Urinary bladder (tissue), 4 donors: ENCODE data around the gene AMMECR1. TPM values are rescaled to one million over a fixed set of nuclear protein-coding genes. Genes with fewer than 3 reads are reported as not detected.

Source experiments
- DNase-seq: peaks from one replicate; pipeline ENCODE4 v3.0.0-alpha.2; 2015; ENCODE audit errors: extremely low spot score
- H3K27ac ChIP-seq: one replicate; pipeline ENCODE4 v1.5.1; 2013; ENCODE audit warnings: low read depth, mild to moderate bottlenecking, moderate library complexity
- H3K36me3 ChIP-seq: one replicate; pipeline ENCODE4 v1.6.1; 2013; ENCODE audit warnings: mild to moderate bottlenecking, moderate library complexity; ENCODE audit not compliant: insufficient read depth
- H3K4me1 ChIP-seq: one replicate; pipeline ENCODE4 v1.6.1; 2013; ENCODE audit warnings: mild to moderate bottlenecking, moderate library complexity; ENCODE audit not compliant: insufficient read depth
- H3K4me3 ChIP-seq: one replicate; pipeline ENCODE4 v1.5.1; 2013; ENCODE audit warnings: low read depth, low read length
- WGBS: extraction: QIAGEN DNeasy Blood & Tissue Kit; methylation state at CpG from one replicate; pipeline ENCODE4 v1.1.7; 2013; 5-methylcytosine and 5-hydroxymethylcytosine counted together
- polyA plus RNA-seq: library from polyadenylated mRNA; stranded (reverse); fragments of 200-250 nt; gene quantifications from one replicate; pipeline ENCODE4 v1.2.3, GENCODE V29; 2013
- total RNA-seq: library from RNA; depleted of rRNA; stranded (reverse); fragments of >200 nt; gene quantifications from one replicate; pipeline ENCODE4 v1.2.3, GENCODE V29; 2014
- donor health status: healthy with polysubstance abuse.
- donor health status: healthy.

The AMMECR1 gene
- total and polyA plus RNA-seq, 2 donors = 3.6 to 14.1 TPM

DNA sequence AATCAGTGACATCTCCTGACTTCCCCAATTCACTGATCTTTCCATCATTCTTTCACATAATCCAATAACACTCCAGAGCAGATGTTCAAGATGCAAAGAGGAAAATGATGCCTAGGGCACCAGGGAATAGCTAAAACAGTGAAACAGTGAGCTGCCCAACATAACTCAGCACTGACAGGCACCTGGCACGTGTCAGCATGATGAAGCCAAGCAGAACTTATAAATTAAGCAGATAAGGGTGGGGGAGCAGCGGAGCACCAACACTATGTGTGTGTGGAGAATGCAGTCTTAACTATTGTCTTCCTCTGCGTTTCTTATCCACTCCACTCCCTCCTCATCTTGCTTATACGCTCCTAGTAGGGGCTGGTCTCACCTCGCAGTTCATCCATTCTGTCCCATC is 89.4 kb downstream of the AMMECR1 start:
- peak; percentile 13 for DNase-seq

DNA sequence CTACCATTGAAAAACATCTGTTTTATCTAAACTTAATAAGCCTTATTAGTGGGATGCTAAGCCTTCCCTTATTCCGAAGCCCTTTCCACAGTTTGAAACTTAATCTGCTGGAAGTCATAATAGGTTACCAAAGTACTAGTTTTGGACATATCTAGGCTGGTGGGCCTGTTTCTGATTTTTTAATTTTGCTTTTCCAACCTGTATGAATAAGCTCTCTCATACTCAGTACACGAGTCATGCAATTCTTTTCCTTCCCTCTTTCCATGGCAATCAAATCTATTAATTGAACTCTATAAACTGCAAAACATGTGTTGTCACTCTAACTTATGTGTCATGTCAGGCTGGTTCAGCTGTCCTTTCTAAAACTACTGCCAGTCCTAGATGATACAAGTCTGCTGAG is 91.0 kb downstream of the AMMECR1 start:
- DNase-seq = no peak
- Histone ChIP-seq H3K4me1 (no peaks in the 10 kb centered on the region), H3K4me3 (no peak overlapping the region), H3K27ac (no peak overlapping the region), H3K36me3 (no peaks in the 10 kb centered on the region)
- 64% methylated on average over 2 of the region's 2 CpGs for WGBS

More for the DNA sequence above, 89.4 kb downstream of the AMMECR1 start:
- 76% methylated on average over 5 of the region's 5 CpGs for WGBS
- Histone ChIP-seq H3K27ac (no peak overlapping the region), H3K36me3 (no peaks in the 10 kb centered on the region), H3K4me3 (no peak overlapping the region), H3K4me1 (no peaks in the 10 kb centered on the region)

DNA sequence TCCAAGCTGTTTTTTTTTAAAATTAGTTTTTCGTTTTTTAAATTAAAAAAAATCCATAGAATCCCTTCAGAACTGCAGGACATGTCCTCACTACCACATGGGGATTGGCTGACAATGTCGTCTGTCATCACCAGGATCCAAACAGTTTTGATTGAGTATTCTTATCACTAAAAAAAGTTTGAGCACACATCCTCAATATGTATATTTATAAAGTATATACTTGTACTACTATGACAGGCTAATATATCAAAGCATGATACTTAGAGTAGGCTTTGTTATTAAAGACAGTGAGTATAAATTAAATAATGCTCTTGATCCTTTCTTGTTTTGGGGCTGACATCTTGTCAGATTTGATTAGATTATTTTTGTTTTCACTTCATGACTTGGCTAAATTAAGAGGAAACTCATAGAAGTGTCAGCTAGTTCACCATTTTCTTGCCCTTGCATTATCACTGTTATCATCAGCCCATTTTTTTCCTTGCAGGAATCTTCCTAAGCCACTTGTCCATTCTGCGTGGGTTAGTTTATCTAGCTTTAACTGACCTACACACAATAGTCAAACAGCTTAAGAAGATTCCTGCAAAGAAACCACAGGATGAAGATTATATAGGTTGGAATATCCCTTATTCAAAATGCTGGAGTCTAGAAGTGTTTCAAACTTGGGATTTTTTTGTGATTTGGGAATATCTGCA is 92.8 kb downstream of the AMMECR1 start:
- no peak for DNase-seq
- Histone ChIP-seq H3K4me3 (no peak overlapping the region), H3K36me3 (no peaks in the 10 kb centered on the region), H3K4me1 (no peaks in the 10 kb centered on the region), H3K27ac (no peak overlapping the region)
- WGBS = 80% methylated on average over 3 of the region's 3 CpGs

- 97% methylated on average over 1 of the region's 2 CpGs for WGBS
- Histone ChIP-seq H3K4me1 (no peaks in the 10 kb centered on the region), H3K36me3 (no peaks in the 10 kb centered on the region), H3K4me3 (no peak overlapping the region), H3K27ac (no peak overlapping the region)
- no peak for DNase-seq
Observed at GRCh38 chrX:110222497-110223257, 95.2 kb downstream of the AMMECR1 start.

- 80% methylated on average over 1 of the region's 1 CpG for WGBS
Observed at GRCh38 chrX:110219920-110220319, 98.0 kb downstream of the AMMECR1 start.

GRCh38 chrX:110218591-110218990 is 99.3 kb downstream of the AMMECR1 start:
- Histone ChIP-seq H3K4me3 (no peak overlapping the region), H3K27ac (no peak overlapping the region), H3K4me1 (no peaks in the 10 kb centered on the region), H3K36me3 (no peaks in the 10 kb centered on the region)
- DNase-seq = no peak
- WGBS = 95% methylated on average over 2 of the region's 2 CpGs

More at GRCh38 chrX:110219920-110220319, 98.0 kb downstream of the AMMECR1 start:
- Histone ChIP-seq H3K27ac (no peak overlapping the region), H3K36me3 (no peaks in the 10 kb centered on the region), H3K4me3 (no peak overlapping the region), H3K4me1 (no peaks in the 10 kb centered on the region)
- DNase-seq = no peak

DNA sequence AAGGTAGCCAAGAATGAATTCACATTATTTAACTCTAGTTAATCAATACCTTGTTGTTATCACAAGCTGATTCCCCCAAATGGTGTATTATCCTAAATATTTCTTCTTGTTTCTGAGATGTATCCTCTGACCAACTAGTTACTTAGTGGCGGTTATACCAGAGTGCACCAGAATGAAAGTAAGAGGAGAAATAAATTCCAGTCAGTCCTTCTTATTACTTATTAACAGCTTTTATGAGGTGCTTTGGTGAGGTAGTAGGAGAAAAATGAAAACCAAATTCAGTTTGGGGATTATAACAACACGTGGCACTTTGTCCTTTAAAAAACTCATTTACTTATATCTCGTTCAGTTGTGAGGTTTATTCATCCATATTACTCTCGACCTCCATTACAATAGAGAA is 101.9 kb downstream of the AMMECR1 start:
- H3K27ac ChIP-seq = no peak overlapping the region
- WGBS = 91% methylated on average over 4 of the region's 4 CpGs
- no peaks in the 10 kb centered on the region for H3K4me1 ChIP-seq
- no peaks in the 10 kb centered on the region for H3K36me3 ChIP-seq
- no peak overlapping the region for H3K4me3 ChIP-seq
- no peak for DNase-seq

- 97% methylated on average over 1 of the region's 1 CpG for WGBS
Observed at GRCh38 chrX:110215411-110215810, 102.5 kb downstream of the AMMECR1 start.

DNA sequence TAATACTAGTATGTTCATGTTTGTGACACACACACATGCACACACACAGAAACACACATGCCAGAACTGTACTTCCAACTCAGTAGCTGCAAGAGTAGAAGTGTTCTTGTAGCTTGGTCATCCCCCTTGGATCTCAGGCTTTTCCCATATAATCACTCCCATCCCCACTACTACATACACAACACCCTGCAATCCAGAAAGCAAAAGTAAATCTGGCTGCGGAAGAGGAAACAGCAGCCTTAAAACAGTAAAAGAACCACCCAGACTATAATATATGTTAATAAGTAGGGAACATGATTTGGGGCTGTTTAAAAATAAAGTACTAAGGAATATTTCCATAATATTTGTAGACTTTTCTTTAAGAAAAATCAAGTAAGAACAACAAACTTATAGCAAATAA is 103.2 kb downstream of the AMMECR1 start:
- Histone ChIP-seq H3K27ac (no peak overlapping the region), H3K36me3 (no peaks in the 10 kb centered on the region), H3K4me1 (no peaks in the 10 kb centered on the region), H3K4me3 (no peak overlapping the region)
- no peak for DNase-seq
- 88% methylated on average over 1 of the region's 1 CpG for WGBS

More at GRCh38 chrX:110215411-110215810, 102.5 kb downstream of the AMMECR1 start:
- Histone ChIP-seq H3K4me3 (no peak overlapping the region), H3K4me1 (no peaks in the 10 kb centered on the region), H3K36me3 (no peaks in the 10 kb centered on the region), H3K27ac (no peak overlapping the region)
- no peak for DNase-seq

GRCh38 chrX:110213183-110213582 is 104.7 kb downstream of the AMMECR1 start:
- DNase-seq = no peak
- no peaks in the 10 kb centered on the region for H3K36me3 ChIP-seq
- H3K4me3 ChIP-seq = no peak overlapping the region
- no peaks in the 10 kb centered on the region for H3K4me1 ChIP-seq
- WGBS = 96% methylated on average over 1 of the region's 1 CpG
- no peak overlapping the region for H3K27ac ChIP-seq

DNA sequence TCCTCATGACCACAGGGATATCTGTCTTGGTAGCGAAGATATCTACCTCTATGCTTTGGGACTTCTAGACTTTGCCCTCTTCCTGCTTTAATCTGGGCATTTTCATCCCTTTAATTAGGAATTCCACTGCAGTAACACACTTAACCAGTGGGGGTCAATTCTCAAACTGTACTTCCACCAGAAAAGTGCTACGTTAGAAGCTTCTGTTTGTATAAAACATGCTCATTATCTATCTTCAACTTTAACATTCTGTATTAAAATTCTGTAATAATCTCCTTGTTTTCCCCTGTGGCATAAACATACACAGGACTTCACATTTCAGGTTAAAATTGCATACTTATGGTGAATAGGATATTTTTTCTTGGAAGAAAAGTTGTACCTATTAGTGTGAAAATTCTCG is 105.6 kb downstream of the AMMECR1 start:
- no peak for DNase-seq
- WGBS = 92% methylated on average over 3 of the region's 3 CpGs
- Histone ChIP-seq H3K36me3 (no peaks in the 10 kb centered on the region), H3K27ac (no peak overlapping the region), H3K4me1 (no peaks in the 10 kb centered on the region), H3K4me3 (no peak overlapping the region)

- no peak for DNase-seq
- WGBS = 100% methylated on average over 1 of the region's 1 CpG
- Histone ChIP-seq H3K27ac (no peak overlapping the region), H3K36me3 (no peaks in the 10 kb centered on the region), H3K4me1 (no peaks in the 10 kb centered on the region), H3K4me3 (no peak overlapping the region)
Observed at GRCh38 chrX:110211340-110211739, 106.5 kb downstream of the AMMECR1 start.

DNA sequence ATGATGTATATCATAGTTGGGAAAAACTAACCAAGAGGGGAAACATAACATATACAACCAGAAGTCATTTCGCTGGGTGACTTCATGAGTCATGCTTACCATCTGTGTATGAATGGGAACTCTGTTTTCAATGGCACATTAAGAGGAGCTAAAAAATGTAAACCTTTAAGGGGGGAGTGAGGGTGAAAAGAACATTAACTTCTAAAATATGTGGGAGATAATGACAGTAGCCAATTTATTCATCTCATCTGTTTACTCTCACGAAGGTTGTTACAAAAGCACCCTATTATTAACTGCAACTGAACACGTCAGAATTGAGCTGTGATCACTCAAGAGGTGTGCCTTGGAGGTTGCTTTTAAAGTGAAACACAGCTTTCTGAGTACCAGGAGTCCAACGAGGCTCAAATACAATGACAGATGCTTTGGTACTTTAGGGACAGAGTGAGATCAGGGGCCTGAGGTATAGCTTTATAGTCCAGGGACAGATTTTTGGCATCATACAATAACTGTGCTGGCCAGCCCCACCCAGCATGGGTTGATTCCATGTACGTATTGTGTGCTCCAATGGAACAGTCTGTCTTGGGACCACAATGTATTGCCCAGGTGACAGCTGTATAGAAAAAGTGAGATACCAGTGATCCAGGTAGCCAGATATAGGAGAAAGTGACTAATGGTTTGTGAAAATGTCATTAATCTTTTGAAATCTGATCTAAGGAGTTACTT is 107.3 kb downstream of the AMMECR1 start:
- Histone ChIP-seq H3K4me3 (no peak overlapping the region), H3K4me1 (no peaks in the 10 kb centered on the region), H3K36me3 (no peaks in the 10 kb centered on the region), H3K27ac (no peak overlapping the region)
- DNase-seq = no peak
- WGBS = 67% methylated on average over 5 of the region's 5 CpGs

DNA sequence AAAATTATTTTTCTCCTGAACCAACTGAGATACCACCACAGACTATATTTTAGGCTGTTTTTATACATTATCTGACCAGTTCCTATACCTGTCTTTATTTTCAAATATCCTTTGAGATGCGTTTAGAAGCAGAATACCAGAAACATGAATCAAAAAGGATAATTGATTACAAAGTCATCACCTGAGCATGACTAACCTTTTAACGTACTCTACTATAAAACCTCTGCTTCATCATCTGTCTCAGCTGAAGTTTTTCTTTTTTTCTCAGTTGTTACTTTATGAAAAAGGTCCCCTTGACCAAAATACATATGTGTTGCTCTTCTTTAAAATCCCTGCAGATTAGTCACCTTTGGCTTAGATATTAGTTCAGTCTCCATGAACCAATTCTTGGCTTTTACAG is 109.8 kb downstream of the AMMECR1 start:
- H3K4me1 ChIP-seq = no peaks in the 10 kb centered on the region
- DNase-seq = no peak
- H3K4me3 ChIP-seq = no peak overlapping the region
- WGBS = 97% methylated on average over 2 of the region's 2 CpGs
- H3K27ac ChIP-seq = no peak overlapping the region
- H3K36me3 ChIP-seq = no peaks in the 10 kb centered on the region
